SH-SY5Y (cell line): ENCODE measurements around the gene COPZ1.

Experiments used
- GATA2 ChIP-seq: IDR thresholded peaks from 2 replicates; pipeline ENCODE4 v1.6.1; 2011; ENCODE audit warnings: mild to moderate bottlenecking, low read depth, low read length
- GATA3 ChIP-seq: IDR thresholded peaks from 2 replicates; pipeline ENCODE4 v1.6.1; 2011; ENCODE audit warnings: low read depth, mild to moderate bottlenecking, low read length, moderate library complexity

- no peak for TF ChIP-seq GATA2
- no peak for TF ChIP-seq GATA3
Observed at GRCh38 chr12:54377797-54378515, 53.0 kb downstream of the COPZ1 start.
